Suprapubic skin (tissue), 4 donors: ENCODE data around the gene PGAP1. TPM values are rescaled to one million over a fixed set of nuclear protein-coding genes. Genes with fewer than 3 reads are reported as not detected.

Experiments used
- DNase-seq, 2 donors: peaks; one replicate each; pipeline ENCODE4 v3.0.0-alpha.2; 2019; ENCODE audit warnings: low spot score in 2 of 2
- H3K27ac ChIP-seq: fragments of 200-600 bp; sonication (generic); one replicate; pipeline ENCODE4 v1.5.1; 2019
- H3K27me3 ChIP-seq: fragments of 200-600 bp; sonication (generic); one replicate; pipeline ENCODE4 v1.5.1; 2019
- H3K36me3 ChIP-seq: fragments of 200-600 bp; sonication (generic); one replicate; pipeline ENCODE4 v1.5.1; 2019
- H3K4me1 ChIP-seq: fragments of 200-600 bp; sonication (generic); one replicate; pipeline ENCODE4 v1.5.1; 2019
- H3K4me3 ChIP-seq: fragments of 200-600 bp; sonication (generic); one replicate; pipeline ENCODE4 v1.5.1; 2019; ENCODE audit warnings: mild to moderate bottlenecking
- H3K9me3 ChIP-seq: fragments of 200-600 bp; sonication (generic); one replicate; pipeline ENCODE4 v1.5.1; 2019
- CTCF ChIP-seq, 2 donors: fragments of 200-600 bp in 1 of 2; fragments of 450-650 bp in 1 of 2; sonication (generic) in 1 of 2; IDR thresholded peaks; one replicate each; pipeline ENCODE4 v1.5.1; 2016 to 2019; ENCODE audit warnings: antibody characterized with exemption in 2 of 2, mild to moderate bottlenecking in 1 of 2, moderate library complexity in 1 of 2
- EP300 ChIP-seq: sonication (generic); formaldehyde crosslinking; IDR thresholded peaks from one replicate; pipeline ENCODE4 v1.6.1; 2017; ENCODE audit warnings: antibody characterized with exemption
- POLR2A ChIP-seq, 2 donors: fragments of 450-650 bp; IDR thresholded peaks; one replicate each; pipeline ENCODE4 v1.6.1; 2017; ENCODE audit warnings: antibody characterized with exemption in 2 of 2, mild to moderate bottlenecking in 2 of 2, moderate library complexity in 2 of 2
- POLR2AphosphoS5 ChIP-seq, 3 donors: sonication (generic); formaldehyde crosslinking; IDR thresholded peaks; one replicate each; pipeline ENCODE4 v1.6.1; 2017; ENCODE audit warnings: antibody characterized with exemption in 3 of 3
- WGBS: methylation state at CpG from one replicate; pipeline ENCODE4 v1.1.5; 2018; 5-methylcytosine and 5-hydroxymethylcytosine counted together
- total RNA-seq, 4 donors: library from RNA; depleted of rRNA; stranded (reverse); fragments of >200 nt; gene quantifications; one replicate each; pipeline ENCODE4 v1.1.0, GENCODE V29; 2016

Gene PGAP1
- total RNA-seq, 4 donors from 2014 or later, result 16.8 to 84.2 (median 32.2) TPM

GRCh38 chr2:196902828-196903227, 23.7 kb downstream of the PGAP1 start:
- Histone ChIP-seq H3K27ac (no peak overlapping the region), H3K9me3 (no peaks in the 10 kb centered on the region), H3K27me3 (no peaks in the 10 kb centered on the region), H3K36me3 (peaks cover 32% of the 10 kb centered on the region), H3K4me3 (no peak overlapping the region), H3K4me1 (no peaks in the 10 kb centered on the region)
- 94% methylated on average over 3 of the region's 3 CpGs for WGBS
- TF ChIP-seq EP300 (no peak), POLR2AphosphoS5 (IDR thresholded peaks at IDR 0.05) (no peak), POLR2A (IDR thresholded peaks at IDR 0.05) (no peak), CTCF (IDR thresholded peaks at IDR 0.05) (no peak)
- DNase-seq, result no peak

- H3K27me3 ChIP-seq, result no peaks in the 10 kb centered on the region
- no peak for TF ChIP-seq POLR2AphosphoS5 (IDR thresholded peaks at IDR 0.05)
- no peak for TF ChIP-seq POLR2A (IDR thresholded peaks at IDR 0.05)
- no peak for TF ChIP-seq EP300
- no peak for TF ChIP-seq CTCF (IDR thresholded peaks at IDR 0.05)
- H3K4me1 ChIP-seq, result no peaks in the 10 kb centered on the region
- no peaks in the 10 kb centered on the region for H3K9me3 ChIP-seq
- peaks cover 40% of the 10 kb centered on the region for H3K36me3 ChIP-seq
- H3K4me3 ChIP-seq, result no peak overlapping the region
- H3K27ac ChIP-seq, result no peak overlapping the region
- 99% methylated on average over 6 of the region's 6 CpGs for WGBS
- DNase-seq, result no peak
Observed at GRCh38 chr2:196900843-196901242, 25.7 kb downstream of the PGAP1 start.

GRCh38 chr2:196899976-196900375, 26.5 kb downstream of the PGAP1 start:
- Histone ChIP-seq H3K36me3 (peaks cover 42% of the 10 kb centered on the region), H3K9me3 (no peaks in the 10 kb centered on the region), H3K4me1 (no peaks in the 10 kb centered on the region), H3K4me3 (no peak overlapping the region), H3K27ac (no peak overlapping the region), H3K27me3 (no peaks in the 10 kb centered on the region)
- no peak for DNase-seq
- WGBS, result 94% methylated on average over 3 of the region's 3 CpGs
- no peak for TF ChIP-seq CTCF (IDR thresholded peaks at IDR 0.05)
- TF ChIP-seq POLR2AphosphoS5 (IDR thresholded peaks at IDR 0.05), result no peak

- Histone ChIP-seq H3K36me3 (peaks cover 26% of the 10 kb centered on the region), H3K4me3 (no peak overlapping the region), H3K27me3 (no peaks in the 10 kb centered on the region), H3K27ac (no peak overlapping the region), H3K4me1 (no peaks in the 10 kb centered on the region), H3K9me3 (no peaks in the 10 kb centered on the region)
- WGBS, result 89% methylated on average over 2 of the region's 2 CpGs
- TF ChIP-seq POLR2A (IDR thresholded peaks at IDR 0.05), result no peak
- TF ChIP-seq POLR2AphosphoS5 (IDR thresholded peaks at IDR 0.05), result no peak
- TF ChIP-seq EP300, result no peak
- TF ChIP-seq CTCF (IDR thresholded peaks at IDR 0.05), result no peak
- DNase-seq, result no peak
Observed at GRCh38 chr2:196891136-196891535, 35.4 kb downstream of the PGAP1 start.

- Histone ChIP-seq H3K27ac (no peak overlapping the region), H3K27me3 (no peaks in the 10 kb centered on the region), H3K36me3 (peaks cover 27% of the 10 kb centered on the region), H3K4me1 (no peaks in the 10 kb centered on the region), H3K9me3 (no peaks in the 10 kb centered on the region), H3K4me3 (no peak overlapping the region)
- DNase-seq, result no peak
- TF ChIP-seq EP300 (no peak), POLR2AphosphoS5 (IDR thresholded peaks at IDR 0.05) (no peak), CTCF (IDR thresholded peaks at IDR 0.05) (no peak), POLR2A (IDR thresholded peaks at IDR 0.05) (no peak)
Observed at GRCh38 chr2:196887431-196887830, 39.1 kb downstream of the PGAP1 start.
